Neutrophil (primary cell): ENCODE data around the gene CTSD.
A peak's percentile ranks its signal among the peaks of the same experiment; 100 is the strongest.

ENCODE experiments used
- H3K27ac ChIP-seq: fragments of 200-600 bp; sonication (generic); 2 replicates; pipeline ENCODE4 v1.5.1; 2016; ENCODE audit warnings: mild to moderate bottlenecking, moderate library complexity
- H3K27me3 ChIP-seq: fragments of 200-600 bp; sonication (generic); 2 replicates; pipeline ENCODE4 v1.6.0; 2016; ENCODE audit warnings: mild to moderate bottlenecking
- H3K36me3 ChIP-seq: fragments of 200-600 bp; sonication (generic); 2 replicates; pipeline ENCODE4 v1.5.1; 2017
- H3K4me1 ChIP-seq, 2 experiments: fragments of 200-600 bp in 1 of 2; sonication (generic) in 1 of 2; 1 replicate in 1 of 2; 2 replicates in 1 of 2; pipeline versions ENCODE4 v1.5.1 to v1.6.1; 2013 to 2016; ENCODE audit warnings: low read depth in 1 of 2, low read length in 1 of 2, mild to moderate bottlenecking in 1 of 2, moderate library complexity in 1 of 2; ENCODE audit not compliant: control insufficient read depth in 1 of 2, insufficient read depth in 1 of 2
- H3K4me3 ChIP-seq, 2 experiments: fragments of 200-600 bp in 1 of 2; sonication (generic) in 1 of 2; 1 replicate in 1 of 2; 2 replicates in 1 of 2; pipeline ENCODE4 v1.5.1; 2013 to 2016; ENCODE audit warnings: low read depth in 1 of 2, low read length in 1 of 2, mild to moderate bottlenecking in 1 of 2, moderate library complexity in 1 of 2
- H3K9me3 ChIP-seq: fragments of 200-600 bp; sonication (generic); 2 replicates; pipeline ENCODE4 v1.5.1; 2016
- TF ChIP-seq, protein P1 (sequence below): fragments of 200-600 bp; sonication (generic); IDR thresholded peaks from 2 replicates; pipeline ENCODE4 v1.5.1; 2016; ENCODE audit warnings: antibody characterized with exemption

The CTSD gene

DNA sequence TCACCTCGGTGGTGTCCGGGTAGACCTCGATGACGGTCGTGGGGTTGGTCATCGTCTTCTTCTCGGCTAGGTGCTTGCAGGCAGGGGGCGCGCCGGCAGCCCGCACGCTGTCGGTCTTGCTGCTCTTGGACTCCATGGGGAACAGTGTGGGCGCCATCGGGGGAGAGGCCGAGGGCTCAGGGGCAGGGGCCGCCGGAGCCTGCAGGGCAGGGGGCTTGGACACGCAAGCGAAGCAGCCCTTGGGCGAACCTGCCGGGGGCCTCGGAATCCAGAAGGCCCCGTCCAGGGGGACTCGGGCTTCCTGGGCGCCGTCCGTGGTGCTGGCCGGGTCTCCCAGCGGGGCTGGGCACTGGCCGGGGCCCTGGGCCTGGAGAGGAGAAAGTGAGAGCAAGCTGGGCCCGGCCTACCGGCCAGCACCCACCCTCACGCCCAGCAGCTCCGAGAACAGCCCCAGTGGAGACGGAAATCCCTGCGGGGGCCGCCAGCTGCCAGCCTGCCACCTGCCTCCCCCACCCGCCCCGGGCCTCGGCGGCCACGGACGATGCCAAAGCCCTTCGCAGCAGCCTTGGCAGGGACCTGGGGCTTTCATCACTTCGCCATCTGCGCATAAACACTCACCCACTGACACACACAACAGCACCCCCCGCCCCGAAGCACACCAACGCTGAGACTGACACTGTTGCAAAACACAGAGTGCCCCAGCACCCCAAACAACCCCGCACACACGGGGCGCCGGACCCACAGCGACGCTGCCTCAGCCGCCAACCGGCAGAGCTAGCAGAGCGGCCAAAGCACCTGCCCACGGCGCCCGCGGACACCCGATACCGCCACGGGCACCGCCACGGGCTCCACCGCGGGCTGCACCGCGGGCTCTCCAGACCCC lies 15.7 kb downstream of the CTSD start:
- Histone ChIP-seq H3K9me3 (no peaks in the 10 kb centered on the region), H3K4me1 (peaks cover 27 to 75% of the 10 kb centered on the region in 2 experiments), H3K27me3 (peaks cover 28% of the 10 kb centered on the region), H3K36me3 (peaks cover 60% of the 10 kb centered on the region), H3K4me3 (peak overlapping the region; percentile 47 to 73), H3K27ac (peak overlapping the region; percentile 78)
- TF ChIP-seq, protein P1, sequence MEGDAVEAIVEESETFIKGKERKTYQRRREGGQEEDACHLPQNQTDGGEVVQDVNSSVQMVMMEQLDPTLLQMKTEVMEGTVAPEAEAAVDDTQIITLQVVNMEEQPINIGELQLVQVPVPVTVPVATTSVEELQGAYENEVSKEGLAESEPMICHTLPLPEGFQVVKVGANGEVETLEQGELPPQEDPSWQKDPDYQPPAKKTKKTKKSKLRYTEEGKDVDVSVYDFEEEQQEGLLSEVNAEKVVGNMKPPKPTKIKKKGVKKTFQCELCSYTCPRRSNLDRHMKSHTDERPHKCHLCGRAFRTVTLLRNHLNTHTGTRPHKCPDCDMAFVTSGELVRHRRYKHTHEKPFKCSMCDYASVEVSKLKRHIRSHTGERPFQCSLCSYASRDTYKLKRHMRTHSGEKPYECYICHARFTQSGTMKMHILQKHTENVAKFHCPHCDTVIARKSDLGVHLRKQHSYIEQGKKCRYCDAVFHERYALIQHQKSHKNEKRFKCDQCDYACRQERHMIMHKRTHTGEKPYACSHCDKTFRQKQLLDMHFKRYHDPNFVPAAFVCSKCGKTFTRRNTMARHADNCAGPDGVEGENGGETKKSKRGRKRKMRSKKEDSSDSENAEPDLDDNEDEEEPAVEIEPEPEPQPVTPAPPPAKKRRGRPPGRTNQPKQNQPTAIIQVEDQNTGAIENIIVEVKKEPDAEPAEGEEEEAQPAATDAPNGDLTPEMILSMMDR, result no peak

DNA sequence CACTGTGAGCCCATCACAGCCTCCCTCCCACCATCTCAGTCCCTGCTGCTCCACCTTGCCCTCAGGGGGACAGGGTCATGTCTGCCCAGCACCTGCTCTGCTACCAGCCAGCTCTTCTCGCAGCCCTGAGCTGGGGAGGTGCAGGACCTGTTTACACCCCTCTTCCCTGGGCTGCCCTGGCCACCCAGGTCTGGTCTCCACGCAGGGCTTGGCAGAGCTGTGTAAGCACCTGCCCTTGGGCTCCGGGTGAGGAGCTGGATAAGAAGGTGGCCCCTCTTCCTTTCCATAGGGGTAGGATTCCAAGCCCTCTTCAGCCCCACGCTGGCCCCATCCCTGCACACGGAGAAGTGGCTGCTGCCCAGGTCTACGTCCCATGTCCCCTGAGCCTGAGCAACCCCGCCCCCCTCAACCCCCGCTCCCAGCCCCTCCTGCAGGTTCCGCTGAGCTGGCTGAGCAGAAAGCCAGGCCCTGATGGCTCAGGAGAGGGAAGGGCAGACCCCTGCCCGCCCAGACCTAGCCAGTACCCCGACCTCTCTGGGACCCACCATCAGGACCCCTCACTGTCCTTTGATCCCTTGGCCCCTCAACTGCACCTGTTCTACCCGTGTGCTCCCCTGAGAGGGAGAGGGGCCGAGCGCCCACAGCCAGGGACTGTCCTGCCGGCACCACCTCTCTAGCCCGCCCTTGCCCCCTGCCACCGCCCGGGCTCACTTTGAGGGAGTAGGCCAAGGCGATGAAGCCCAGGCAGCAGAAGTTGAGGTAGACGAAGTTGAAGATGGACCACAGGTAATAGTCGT lies 16.6 kb downstream of the CTSD start:
- peak overlapping the region; percentile 25 to 73 for H3K4me3 ChIP-seq
- TF ChIP-seq, protein P1, result no peak
- peaks cover 34% of the 10 kb centered on the region for H3K27me3 ChIP-seq
- no peaks in the 10 kb centered on the region for H3K9me3 ChIP-seq
- peaks cover 52% of the 10 kb centered on the region for H3K36me3 ChIP-seq
- peak overlapping the region; percentile 78 for H3K27ac ChIP-seq
- H3K4me1 ChIP-seq, result peaks cover 27 to 67% of the 10 kb centered on the region in 2 experiments

DNA sequence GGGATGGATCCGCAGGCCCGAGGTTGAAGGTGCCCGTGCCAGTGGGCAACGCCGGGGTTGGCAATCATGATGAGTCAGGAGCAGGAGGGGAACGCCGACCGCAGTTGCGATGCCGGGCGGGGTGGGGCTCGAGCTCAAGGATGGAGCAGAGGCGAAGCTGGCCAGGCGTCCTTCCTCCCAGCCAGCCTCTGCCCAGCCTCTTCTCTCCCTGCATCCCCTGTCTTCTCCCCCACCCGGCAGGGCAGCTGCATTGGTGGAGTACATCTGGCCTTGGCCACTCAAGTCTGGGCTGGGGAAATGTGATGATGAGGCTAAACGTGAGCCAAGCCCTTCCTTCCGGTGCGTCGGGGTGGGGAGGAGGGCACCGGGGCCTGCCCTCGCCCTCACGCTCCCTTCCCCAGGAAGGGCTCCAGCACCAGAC lies 17.2 kb downstream of the CTSD start:
- Histone ChIP-seq H3K27me3 (peaks cover 41% of the 10 kb centered on the region), H3K9me3 (no peaks in the 10 kb centered on the region), H3K27ac (peak overlapping the region; percentile 78), H3K4me1 (peaks cover 27 to 61% of the 10 kb centered on the region in 2 experiments), H3K36me3 (peaks cover 46% of the 10 kb centered on the region), H3K4me3 (peak overlapping the region; percentile 25 to 73)
- TF ChIP-seq, protein P1, result no peak

DNA sequence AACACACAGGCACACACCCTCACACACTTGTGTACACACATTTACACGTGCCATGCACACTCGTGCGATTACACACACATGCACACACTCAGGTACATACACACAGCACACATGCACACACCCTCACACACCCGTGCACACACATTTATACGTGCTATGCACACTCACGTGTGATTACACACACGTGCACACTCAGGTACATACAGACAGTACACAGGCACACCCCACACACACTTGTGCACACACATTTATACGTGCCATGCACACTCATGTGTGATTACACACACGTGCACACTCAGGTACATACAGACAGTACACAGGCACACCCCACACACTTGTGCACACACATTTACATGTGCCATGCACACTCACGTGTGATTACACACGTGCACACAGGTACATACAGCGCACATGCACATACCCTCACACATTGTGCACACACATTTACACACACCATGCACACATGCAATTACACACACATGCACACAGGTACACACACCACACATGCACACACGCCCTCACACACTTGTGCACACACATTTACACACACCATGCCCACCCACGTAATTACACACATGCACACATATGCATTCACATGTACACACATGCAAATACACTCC lies 17.9 kb downstream of the CTSD start:
- Histone ChIP-seq H3K27me3 (peaks cover 48% of the 10 kb centered on the region), H3K9me3 (no peaks in the 10 kb centered on the region), H3K36me3 (peaks cover 38% of the 10 kb centered on the region), H3K4me3 (peak overlapping the region in 1 of 2 experiments; percentile 73), H3K27ac (peak overlapping the region; percentile 78), H3K4me1 (peaks cover 27 to 54% of the 10 kb centered on the region in 2 experiments)
- TF ChIP-seq, protein P1, result no peak
